ENCODE results near the gene SMURF1.

SMURF1 gene

DNA sequence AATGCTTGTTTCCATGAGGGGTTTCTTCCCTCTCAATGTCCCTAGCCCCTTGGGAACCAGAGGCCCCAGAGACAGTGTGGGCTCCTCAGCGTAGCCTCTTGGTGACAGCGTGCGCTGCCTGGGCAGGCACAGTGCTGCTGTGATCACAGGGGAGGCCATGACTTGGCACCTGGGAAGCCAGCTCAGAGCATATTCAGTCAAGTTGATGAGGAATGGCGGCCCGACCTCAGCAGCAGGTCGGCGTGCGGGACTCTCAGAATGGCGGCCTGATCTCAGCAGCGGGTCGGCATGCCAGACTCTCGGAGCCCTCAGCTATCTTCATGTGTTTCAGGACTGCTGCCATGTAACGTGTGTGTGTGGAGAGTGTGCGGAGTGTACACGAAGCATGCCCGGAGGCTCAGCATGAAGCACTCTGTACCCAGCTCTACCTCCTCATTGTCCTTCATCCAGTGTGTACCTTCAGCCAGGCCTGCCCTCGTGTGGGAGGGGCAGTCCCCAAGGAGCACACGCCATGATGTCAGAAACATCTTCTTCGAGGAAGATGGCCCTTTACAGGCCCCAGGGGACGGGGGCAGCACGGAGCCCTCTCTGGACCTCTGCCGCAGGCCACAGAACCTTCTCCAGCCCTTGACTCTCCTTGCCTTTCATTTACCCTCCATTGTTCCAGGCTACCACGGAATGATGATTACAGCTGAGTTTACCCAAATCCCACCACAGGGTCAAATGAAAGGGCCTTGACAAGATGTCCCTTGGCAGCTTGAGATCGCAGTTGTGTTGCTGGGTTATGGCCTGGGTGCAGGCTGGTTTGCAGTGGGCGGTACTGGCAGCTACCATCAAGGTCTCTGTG lies 130.4 kb downstream of the SMURF1 start:
- Histone ChIP-seq H3K4ac (ENCODE audit: low read length) (no peak overlapping the region), H3K4me2 (ENCODE audit: insufficient read depth, low read length, poor library complexity, severe bottlenecking) (no peak overlapping the region), H3K9ac (ENCODE audit: low read depth, low read length, poor library complexity) (no peak overlapping the region), H3K27ac (replicated peaks; ENCODE audit: low read length) (no peak overlapping the region), H3K4me3 (ENCODE audit: low read length in 2 of 2) (no peak overlapping the region), H3K27me3 (ENCODE audit: control insufficient read depth in 3 of 3, insufficient read depth in 3 of 3, low read depth in 1 of 3, low read length in 3 of 3) (no peaks in the 10 kb centered on the region), H3K79me1 (ENCODE audit: low read depth, low read length) (no peaks in the 10 kb centered on the region), H2BK120ac (ENCODE audit: low read depth, low read length) (no peak overlapping the region), H2BK15ac (ENCODE audit: low read length) (no peak overlapping the region), H4K91ac (ENCODE audit: low read depth, low read length, poor library complexity) (no peak overlapping the region), H3K36me3 (replicated peaks in 1 of 2; ENCODE audit: control insufficient read depth in 2 of 2, insufficient read depth in 2 of 2, low read length in 2 of 2) (peaks cover 53 to 85% of the 10 kb centered on the region in 2 donors), H3K9me3 (replicated peaks in 1 of 2; ENCODE audit: control insufficient read depth in 2 of 2, insufficient read depth in 1 of 2, low read depth in 1 of 2, low read length in 2 of 2) (no peaks in the 10 kb centered on the region), H2AFZ (ENCODE audit: low read length) (no peak overlapping the region), H2BK5ac (ENCODE audit: low read length) (no peak overlapping the region), H2BK12ac (ENCODE audit: low read length) (no peak overlapping the region), H3K14ac (ENCODE audit: low read length) (no peak overlapping the region), H3K4me1 (ENCODE audit: control insufficient read depth in 2 of 2, insufficient read depth in 1 of 2, low read depth in 1 of 2, low read length in 2 of 2) (no peaks in the 10 kb centered on the region), H2AK5ac (ENCODE audit: low read depth, low read length) (no peak overlapping the region), H3K18ac (ENCODE audit: low read length) (no peak overlapping the region), H4K8ac (ENCODE audit: low read depth, low read length) (no peak overlapping the region), H3K23ac (ENCODE audit: low read depth, low read length, poor library complexity) (peak overlapping the region; percentile 67)
- whole genome bisulfite sequencing, 2 donors (ENCODE audit: extremely low coverage in 2 of 2, insufficient read length in 2 of 2, insufficient replicate concordance in 1 of 2), result no CpG with 5 or more reads among the region's 25 CpGs
- DNase-seq (ENCODE audit: low spot score), result no peak

DNA sequence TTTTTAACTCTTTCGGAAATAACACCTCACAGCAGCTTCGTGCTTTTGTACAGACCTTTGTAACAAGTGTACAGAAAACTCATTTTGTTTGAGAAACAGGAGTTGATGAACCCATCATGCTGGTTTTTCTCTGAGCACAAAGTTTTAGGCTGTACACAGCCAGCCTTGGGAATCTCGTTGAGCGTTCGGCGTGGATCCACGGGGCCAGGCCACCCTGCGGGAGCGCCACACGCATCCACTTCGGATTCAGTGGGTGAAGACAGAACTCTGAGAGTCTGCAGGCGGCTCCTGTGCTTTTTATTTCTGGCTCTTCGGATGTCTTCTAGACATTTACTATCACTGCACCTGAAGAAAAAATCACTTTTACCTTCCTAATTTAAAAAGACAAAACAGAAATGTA lies 131.2 kb downstream of the SMURF1 start:
- no peak for DNase-seq (ENCODE audit: low spot score)
- Histone ChIP-seq H3K27me3 (ENCODE audit: control insufficient read depth in 3 of 3, insufficient read depth in 3 of 3, low read depth in 1 of 3, low read length in 3 of 3) (no peaks in the 10 kb centered on the region), H3K4me3 (ENCODE audit: low read length in 2 of 2) (no peak overlapping the region), H3K18ac (ENCODE audit: low read length) (no peak overlapping the region), H3K36me3 (replicated peaks in 1 of 2; ENCODE audit: control insufficient read depth in 2 of 2, insufficient read depth in 2 of 2, low read length in 2 of 2) (peaks cover 59 to 90% of the 10 kb centered on the region in 2 donors), H3K79me1 (ENCODE audit: low read depth, low read length) (no peaks in the 10 kb centered on the region), H3K14ac (ENCODE audit: low read length) (no peak overlapping the region), H2BK5ac (ENCODE audit: low read length) (no peak overlapping the region), H2AFZ (ENCODE audit: low read length) (no peak overlapping the region), H2BK12ac (ENCODE audit: low read length) (no peak overlapping the region), H3K27ac (replicated peaks; ENCODE audit: low read length) (no peak overlapping the region), H3K4ac (ENCODE audit: low read length) (no peak overlapping the region), H4K8ac (ENCODE audit: low read depth, low read length) (no peak overlapping the region), H3K9me3 (replicated peaks in 1 of 2; ENCODE audit: control insufficient read depth in 2 of 2, insufficient read depth in 1 of 2, low read depth in 1 of 2, low read length in 2 of 2) (no peaks in the 10 kb centered on the region), H3K4me1 (ENCODE audit: control insufficient read depth in 2 of 2, insufficient read depth in 1 of 2, low read depth in 1 of 2, low read length in 2 of 2) (no peaks in the 10 kb centered on the region), H3K4me2 (ENCODE audit: insufficient read depth, low read length, poor library complexity, severe bottlenecking) (no peak overlapping the region), H4K91ac (ENCODE audit: low read depth, low read length, poor library complexity) (no peak overlapping the region), H2AK5ac (ENCODE audit: low read depth, low read length) (no peak overlapping the region), H3K9ac (ENCODE audit: low read depth, low read length, poor library complexity) (no peak overlapping the region), H2BK15ac (ENCODE audit: low read length) (no peak overlapping the region), H2BK120ac (ENCODE audit: low read depth, low read length) (no peak overlapping the region), H3K23ac (ENCODE audit: low read depth, low read length, poor library complexity) (no peak overlapping the region)
- no CpG with 5 or more reads among the region's 13 CpGs for WGBS, 2 donors (ENCODE audit: extremely low coverage in 2 of 2, insufficient read length in 2 of 2, insufficient replicate concordance in 1 of 2)

DNA sequence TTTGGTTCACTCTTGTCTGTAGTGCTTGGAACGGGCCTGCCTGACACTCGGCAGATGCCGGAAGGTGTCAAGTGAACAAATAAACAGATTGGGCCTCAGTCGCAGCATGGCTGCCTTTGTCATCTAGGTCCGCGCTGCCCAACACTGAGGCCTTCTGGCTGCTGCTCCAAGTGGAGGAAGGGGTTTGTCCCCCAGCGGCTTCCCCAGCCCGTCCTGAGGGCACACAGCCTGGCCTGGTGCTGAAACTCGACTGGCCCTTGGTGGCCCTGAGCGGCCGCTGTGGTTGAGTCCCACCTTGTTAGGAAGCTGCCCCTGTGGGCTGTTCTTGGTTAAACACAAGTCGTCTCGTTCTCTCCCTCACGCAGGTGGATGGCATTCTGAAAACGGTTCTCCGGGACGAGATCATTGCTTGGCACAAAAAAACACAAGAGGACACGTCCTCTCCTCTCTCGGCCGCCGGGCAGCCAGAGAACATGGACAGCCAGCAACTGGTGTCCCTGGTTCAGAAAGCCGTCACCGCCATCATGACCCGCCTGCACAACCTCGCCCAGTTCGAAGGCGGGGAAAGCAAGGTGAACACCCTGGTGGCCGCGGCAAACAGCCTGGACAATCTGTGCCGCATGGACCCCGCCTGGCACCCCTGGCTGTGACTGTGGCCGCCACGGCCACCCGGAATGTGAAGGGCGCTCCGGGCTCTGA lies 132.1 kb downstream of the SMURF1 start:
- Histone ChIP-seq H2AK5ac (ENCODE audit: low read depth, low read length) (no peak overlapping the region), H2AFZ (ENCODE audit: low read length) (no peak overlapping the region), H3K27ac (replicated peaks; ENCODE audit: low read length) (no peak overlapping the region), H3K79me1 (ENCODE audit: low read depth, low read length) (no peaks in the 10 kb centered on the region), H3K4me3 (ENCODE audit: low read length in 2 of 2) (no peak overlapping the region), H2BK120ac (ENCODE audit: low read depth, low read length) (no peak overlapping the region), H4K91ac (ENCODE audit: low read depth, low read length, poor library complexity) (no peak overlapping the region), H3K9me3 (replicated peaks in 1 of 2; ENCODE audit: control insufficient read depth in 2 of 2, insufficient read depth in 1 of 2, low read depth in 1 of 2, low read length in 2 of 2) (peaks cover 0 to 2% of the 10 kb centered on the region in 2 donors), H2BK12ac (ENCODE audit: low read length) (no peak overlapping the region), H3K23ac (ENCODE audit: low read depth, low read length, poor library complexity) (no peak overlapping the region), H3K14ac (ENCODE audit: low read length) (no peak overlapping the region), H3K36me3 (replicated peaks in 1 of 2; ENCODE audit: control insufficient read depth in 2 of 2, insufficient read depth in 2 of 2, low read length in 2 of 2) (peaks cover 62 to 90% of the 10 kb centered on the region in 2 donors), H3K9ac (ENCODE audit: low read depth, low read length, poor library complexity) (peak overlapping the region; percentile 22), H2BK15ac (ENCODE audit: low read length) (no peak overlapping the region), H3K27me3 (ENCODE audit: control insufficient read depth in 3 of 3, insufficient read depth in 3 of 3, low read depth in 1 of 3, low read length in 3 of 3) (no peaks in the 10 kb centered on the region), H3K4me1 (ENCODE audit: control insufficient read depth in 2 of 2, insufficient read depth in 1 of 2, low read depth in 1 of 2, low read length in 2 of 2) (no peaks in the 10 kb centered on the region), H3K18ac (ENCODE audit: low read length) (no peak overlapping the region), H2BK5ac (ENCODE audit: low read length) (no peak overlapping the region), H3K4me2 (ENCODE audit: insufficient read depth, low read length, poor library complexity, severe bottlenecking) (no peak overlapping the region), H4K8ac (ENCODE audit: low read depth, low read length) (no peak overlapping the region), H3K4ac (ENCODE audit: low read length) (no peak overlapping the region)
- no CpG with 5 or more reads among the region's 36 CpGs for WGBS, 2 donors (ENCODE audit: extremely low coverage in 2 of 2, insufficient read length in 2 of 2, insufficient replicate concordance in 1 of 2)
- DNase-seq (ENCODE audit: low spot score), result no peak

DNA sequence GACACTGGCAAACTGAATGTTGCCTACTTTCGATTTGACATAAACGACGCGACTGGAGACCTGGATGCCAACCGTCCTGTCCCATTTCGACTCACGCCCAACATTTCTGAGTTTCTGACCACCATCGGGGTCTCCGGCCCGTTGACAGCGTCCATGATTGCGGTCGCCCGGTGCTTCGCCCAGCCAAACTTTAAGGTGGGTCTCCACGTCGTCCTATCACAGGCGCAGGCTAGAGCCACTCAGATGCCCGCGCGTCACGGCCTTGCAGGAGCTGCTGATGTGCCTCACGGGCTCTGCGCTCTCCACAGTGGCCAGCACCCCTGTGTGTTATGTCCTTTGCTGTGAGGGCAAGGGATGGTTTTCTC lies 132.6 kb downstream of the SMURF1 start:
- no peak overlapping the region for H4K8ac ChIP-seq (ENCODE audit: low read depth, low read length)
- H3K14ac ChIP-seq (ENCODE audit: low read length), result no peak overlapping the region
- no peak overlapping the region for H3K27ac ChIP-seq (replicated peaks; ENCODE audit: low read length)
- no peak overlapping the region for H3K23ac ChIP-seq (ENCODE audit: low read depth, low read length, poor library complexity)
- no peaks in the 10 kb centered on the region for H3K79me1 ChIP-seq (ENCODE audit: low read depth, low read length)
- no peak overlapping the region for H2AFZ ChIP-seq (ENCODE audit: low read length)
- peaks cover 0 to 3% of the 10 kb centered on the region in 2 donors for H3K9me3 ChIP-seq (replicated peaks in 1 of 2; ENCODE audit: control insufficient read depth in 2 of 2, insufficient read depth in 1 of 2, low read depth in 1 of 2, low read length in 2 of 2)
- no peak overlapping the region for H3K9ac ChIP-seq (ENCODE audit: low read depth, low read length, poor library complexity)
- no peak overlapping the region for H2BK12ac ChIP-seq (ENCODE audit: low read length)
- WGBS, 2 donors (ENCODE audit: extremely low coverage in 2 of 2, insufficient read length in 2 of 2, insufficient replicate concordance in 1 of 2), result no CpG with 5 or more reads among the region's 24 CpGs
- H3K36me3 ChIP-seq (replicated peaks in 1 of 2; ENCODE audit: control insufficient read depth in 2 of 2, insufficient read depth in 2 of 2, low read length in 2 of 2), result peaks cover 67 to 90% of the 10 kb centered on the region in 2 donors
- no peak overlapping the region for H2BK5ac ChIP-seq (ENCODE audit: low read length)
- H2AK5ac ChIP-seq (ENCODE audit: low read depth, low read length), result no peak overlapping the region
- H3K4me2 ChIP-seq (ENCODE audit: insufficient read depth, low read length, poor library complexity, severe bottlenecking), result no peak overlapping the region
- no peak overlapping the region for H3K18ac ChIP-seq (ENCODE audit: low read length)
- H3K4ac ChIP-seq (ENCODE audit: low read length), result no peak overlapping the region
- H4K91ac ChIP-seq (ENCODE audit: low read depth, low read length, poor library complexity), result no peak overlapping the region
- DNase-seq (ENCODE audit: low spot score), result no peak
- H3K27me3 ChIP-seq (ENCODE audit: control insufficient read depth in 3 of 3, insufficient read depth in 3 of 3, low read depth in 1 of 3, low read length in 3 of 3), result no peaks in the 10 kb centered on the region
- no peak overlapping the region for H3K4me3 ChIP-seq (ENCODE audit: low read length in 2 of 2)
- H2BK120ac ChIP-seq (ENCODE audit: low read depth, low read length), result no peak overlapping the region
- H2BK15ac ChIP-seq (ENCODE audit: low read length), result no peak overlapping the region
- no peaks in the 10 kb centered on the region for H3K4me1 ChIP-seq (ENCODE audit: control insufficient read depth in 2 of 2, insufficient read depth in 1 of 2, low read depth in 1 of 2, low read length in 2 of 2)
